GM13976 (cell line): ENCODE measurements around the gene CHSY1.
A peak's percentile ranks its signal among the peaks of the same experiment; 100 is the strongest.

ENCODE experiments used
- DNase-seq: peaks from one replicate; pipeline ENCODE4 v3.0.0; 2012; ENCODE audit warnings: low spot score
- in situ Hi-C: fragments of 300-500 bp; cut with MboI; formaldehyde crosslinking; loops from one replicate; pipeline ENCODE4 v1.12.0; 2022; ENCODE audit warnings: low sequenced_read_pairs, mixed read lengths, inconsistent platforms; ENCODE audit not compliant: unreplicated experiment
- TF ChIP-seq, protein P1 (sequence below): IDR thresholded peaks from 2 replicates; pipeline ENCODE4 v1.5.1; 2012; ENCODE audit warnings: borderline replicate concordance, mild to moderate bottlenecking; ENCODE audit not compliant: insufficient read depth; ENCODE audit errors: extremely low read depth, missing control alignments, control extremely low read depth

CHSY1 gene, protein sequence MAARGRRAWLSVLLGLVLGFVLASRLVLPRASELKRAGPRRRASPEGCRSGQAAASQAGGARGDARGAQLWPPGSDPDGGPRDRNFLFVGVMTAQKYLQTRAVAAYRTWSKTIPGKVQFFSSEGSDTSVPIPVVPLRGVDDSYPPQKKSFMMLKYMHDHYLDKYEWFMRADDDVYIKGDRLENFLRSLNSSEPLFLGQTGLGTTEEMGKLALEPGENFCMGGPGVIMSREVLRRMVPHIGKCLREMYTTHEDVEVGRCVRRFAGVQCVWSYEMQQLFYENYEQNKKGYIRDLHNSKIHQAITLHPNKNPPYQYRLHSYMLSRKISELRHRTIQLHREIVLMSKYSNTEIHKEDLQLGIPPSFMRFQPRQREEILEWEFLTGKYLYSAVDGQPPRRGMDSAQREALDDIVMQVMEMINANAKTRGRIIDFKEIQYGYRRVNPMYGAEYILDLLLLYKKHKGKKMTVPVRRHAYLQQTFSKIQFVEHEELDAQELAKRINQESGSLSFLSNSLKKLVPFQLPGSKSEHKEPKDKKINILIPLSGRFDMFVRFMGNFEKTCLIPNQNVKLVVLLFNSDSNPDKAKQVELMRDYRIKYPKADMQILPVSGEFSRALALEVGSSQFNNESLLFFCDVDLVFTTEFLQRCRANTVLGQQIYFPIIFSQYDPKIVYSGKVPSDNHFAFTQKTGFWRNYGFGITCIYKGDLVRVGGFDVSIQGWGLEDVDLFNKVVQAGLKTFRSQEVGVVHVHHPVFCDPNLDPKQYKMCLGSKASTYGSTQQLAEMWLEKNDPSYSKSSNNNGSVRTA

DNA sequence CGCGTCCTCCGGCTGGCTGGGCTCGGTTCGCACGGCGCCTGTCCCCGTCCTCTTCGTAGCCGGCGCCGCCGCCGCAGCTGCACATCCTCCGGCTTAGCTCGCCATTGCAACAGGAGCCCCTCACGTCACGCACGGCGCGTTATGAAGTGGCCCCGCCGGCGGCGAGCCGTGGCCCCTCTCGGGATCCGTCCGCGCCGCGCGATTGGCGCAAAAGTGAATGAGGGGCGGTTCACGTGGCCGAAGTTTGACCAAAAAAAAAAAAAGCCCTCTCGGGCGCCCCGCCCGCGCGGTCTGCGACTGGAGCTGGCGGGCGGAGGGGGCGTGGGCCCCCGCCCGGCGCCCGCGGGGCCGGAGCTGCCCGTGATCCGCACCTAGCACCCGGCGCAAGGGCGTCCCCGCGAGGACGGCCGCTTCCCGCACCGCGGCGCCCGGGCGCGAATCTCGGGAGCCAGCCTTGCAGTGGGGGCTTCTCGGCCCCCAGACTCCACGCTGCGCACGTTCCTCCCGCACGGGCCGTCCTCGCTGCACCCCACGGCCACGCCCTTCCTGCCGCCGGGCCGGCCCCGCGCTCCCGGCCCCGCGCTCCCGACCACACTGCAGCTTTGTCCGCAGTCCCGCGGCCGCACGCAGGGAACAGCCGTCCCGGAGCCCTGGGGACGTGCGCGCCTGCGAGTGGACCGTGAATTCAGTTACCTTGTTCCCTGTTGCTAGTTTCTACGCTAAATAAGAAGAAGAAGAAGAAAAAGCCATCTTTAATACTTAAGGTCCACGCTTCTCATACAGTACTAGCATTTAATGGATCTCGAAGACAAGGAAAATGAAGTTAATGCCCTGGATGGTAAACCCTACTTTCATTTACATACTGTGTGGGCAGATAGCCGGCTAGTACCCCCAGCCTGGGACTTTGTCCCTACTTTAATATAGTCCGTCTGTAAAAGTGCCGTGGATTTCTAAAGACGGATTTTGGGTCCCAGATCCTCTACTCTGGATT lies at the start of gene CHSY1:
CHSY1 (minus strand) TSS at position 219 of the 991 bp plus-strand sequence. CDS start 592 bp downstream, outside the sequence.
- DNase-seq = peak; percentile 89
- in situ Hi-C loops = loop anchor here (10.0 to 25.0 kb wide), 2 partner anchors 347 to 615 kb away; no protein-coding TSS in a partner anchor
- TF ChIP-seq, protein P1, sequence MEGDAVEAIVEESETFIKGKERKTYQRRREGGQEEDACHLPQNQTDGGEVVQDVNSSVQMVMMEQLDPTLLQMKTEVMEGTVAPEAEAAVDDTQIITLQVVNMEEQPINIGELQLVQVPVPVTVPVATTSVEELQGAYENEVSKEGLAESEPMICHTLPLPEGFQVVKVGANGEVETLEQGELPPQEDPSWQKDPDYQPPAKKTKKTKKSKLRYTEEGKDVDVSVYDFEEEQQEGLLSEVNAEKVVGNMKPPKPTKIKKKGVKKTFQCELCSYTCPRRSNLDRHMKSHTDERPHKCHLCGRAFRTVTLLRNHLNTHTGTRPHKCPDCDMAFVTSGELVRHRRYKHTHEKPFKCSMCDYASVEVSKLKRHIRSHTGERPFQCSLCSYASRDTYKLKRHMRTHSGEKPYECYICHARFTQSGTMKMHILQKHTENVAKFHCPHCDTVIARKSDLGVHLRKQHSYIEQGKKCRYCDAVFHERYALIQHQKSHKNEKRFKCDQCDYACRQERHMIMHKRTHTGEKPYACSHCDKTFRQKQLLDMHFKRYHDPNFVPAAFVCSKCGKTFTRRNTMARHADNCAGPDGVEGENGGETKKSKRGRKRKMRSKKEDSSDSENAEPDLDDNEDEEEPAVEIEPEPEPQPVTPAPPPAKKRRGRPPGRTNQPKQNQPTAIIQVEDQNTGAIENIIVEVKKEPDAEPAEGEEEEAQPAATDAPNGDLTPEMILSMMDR = peak; percentile 49

DNA sequence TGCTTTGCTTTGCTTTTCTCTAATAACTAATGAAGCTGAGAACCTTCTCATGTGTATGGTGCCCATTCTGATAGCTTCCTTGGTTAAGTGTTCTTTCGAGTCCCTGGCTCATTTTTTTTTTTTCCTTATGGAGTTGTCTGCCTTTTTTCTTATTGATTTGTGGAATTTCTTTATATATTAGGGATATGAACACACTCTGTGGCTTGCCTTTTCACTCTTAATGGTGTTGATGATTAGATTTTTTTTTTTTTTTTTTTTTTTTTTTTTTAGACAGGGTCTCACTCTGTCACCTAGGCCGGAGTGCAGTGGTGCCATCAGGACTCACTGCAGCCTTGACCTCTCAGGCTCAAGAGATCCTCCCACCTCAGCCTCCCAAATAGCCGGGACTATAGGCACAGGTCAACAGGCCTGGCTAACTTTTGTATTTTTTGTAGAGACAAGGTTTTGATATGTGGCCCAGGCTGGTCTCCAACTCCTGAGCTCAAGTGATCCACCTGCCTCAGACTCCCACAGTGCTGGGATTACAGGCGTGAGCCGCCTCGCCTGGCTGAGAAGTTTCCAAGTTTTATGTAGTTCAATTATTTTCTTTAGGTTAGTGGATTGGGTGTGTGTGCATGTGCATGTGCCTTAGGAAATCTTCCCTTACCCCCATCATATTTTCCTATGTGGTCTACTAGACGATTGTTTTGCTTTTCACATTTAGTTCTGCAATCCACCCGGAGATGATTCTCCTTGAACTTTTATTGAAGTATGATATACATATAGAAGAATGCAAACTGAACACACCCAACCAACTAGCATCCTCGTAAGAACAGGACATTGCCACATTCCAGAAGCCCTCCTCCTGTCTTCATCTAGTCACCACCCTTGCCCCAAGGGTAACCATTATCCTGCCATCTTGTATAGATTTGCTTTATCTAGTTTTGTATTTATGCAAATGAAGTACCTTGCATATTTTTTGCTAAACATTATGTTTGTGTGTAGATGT lies 44.9 kb upstream of the CHSY1 start:
- in situ Hi-C loops = loop anchor here (10.0 kb wide), 1 partner anchor 198 kb away; no protein-coding TSS in a partner anchor
- no peak for DNase-seq
- TF ChIP-seq, protein P1 = no peak

DNA sequence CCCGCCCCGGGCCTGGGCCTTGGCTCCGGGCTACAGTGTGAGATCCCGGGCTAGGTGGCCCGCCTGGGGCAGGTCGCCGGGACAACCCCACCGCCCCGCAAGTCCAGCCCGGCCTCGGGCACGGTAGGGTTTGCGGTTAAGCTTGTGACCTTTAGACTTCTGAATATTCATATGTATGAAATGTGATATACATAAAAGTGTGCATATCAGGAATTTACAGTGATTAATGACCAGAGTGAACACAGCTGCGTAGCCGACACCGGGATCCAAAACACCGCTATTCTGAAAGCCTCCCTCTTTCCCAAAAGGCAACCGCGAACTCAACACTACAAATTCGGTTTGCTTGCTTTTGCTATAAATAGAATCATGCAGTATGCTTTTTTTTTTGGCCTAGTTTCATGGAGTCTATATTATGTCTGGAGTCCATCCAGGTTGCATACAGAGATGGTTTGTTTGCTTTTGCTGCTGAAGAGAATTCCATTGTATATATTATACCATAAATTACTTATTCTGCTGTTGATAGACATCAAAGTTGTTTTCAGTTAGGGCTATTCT lies 43.8 kb upstream of the CHSY1 start:
- no peak for DNase-seq
- TF ChIP-seq, protein P1 = no peak

DNA sequence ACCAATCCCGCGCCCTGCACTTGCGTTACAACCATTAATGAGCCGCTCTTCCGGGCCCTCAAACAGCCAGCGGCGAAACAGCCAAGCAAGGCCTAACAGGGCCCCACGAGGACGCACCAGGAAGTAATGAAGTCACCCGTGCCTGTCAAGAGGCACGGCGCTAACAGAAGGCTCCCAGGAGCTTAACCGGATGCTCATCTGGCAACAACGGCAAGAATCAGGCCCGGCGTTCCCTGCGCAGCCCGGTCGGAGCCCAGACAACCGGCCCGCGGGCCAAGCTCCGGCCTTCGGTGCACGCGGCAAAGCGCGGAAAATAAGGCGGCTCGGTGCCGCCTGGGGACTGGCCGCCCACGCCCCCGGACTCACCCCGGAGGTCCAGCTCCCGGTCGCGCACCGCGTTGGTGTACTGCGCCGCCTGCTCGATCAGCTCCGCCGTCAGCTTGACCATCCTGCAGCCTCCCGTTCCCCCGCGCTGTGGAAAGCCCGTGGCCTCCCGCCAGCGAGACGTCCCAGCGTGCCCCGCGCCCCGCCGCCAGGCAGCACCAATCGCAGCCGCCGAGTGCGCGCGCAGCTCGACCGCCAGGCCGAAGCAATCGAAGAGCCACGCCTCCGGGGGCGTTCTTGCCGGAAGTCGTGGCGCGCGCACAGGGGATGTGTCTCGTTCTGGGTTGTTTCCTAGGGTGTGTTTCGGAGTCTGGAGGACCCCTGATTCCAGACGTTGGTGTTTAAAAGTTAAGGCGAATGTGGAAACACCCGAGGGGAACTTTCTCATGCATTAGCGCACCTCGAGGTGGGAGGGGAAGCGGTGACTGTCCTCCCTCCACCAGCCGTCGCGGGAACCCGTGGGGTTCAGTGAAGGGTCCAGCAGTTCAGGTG lies 43.1 kb upstream of the CHSY1 start, which contains the start of gene SNRPA1:
SNRPA1 (minus strand) TSS at position 518 of the 876 bp plus-strand sequence; CDS start at position 448, 70 bp downstream.
- in situ Hi-C loops = loop anchor here (10.0 kb wide), 1 partner anchor 200 kb away; no protein-coding TSS in a partner anchor
- TF ChIP-seq, protein P1 = no peak
- peak; percentile 98 for DNase-seq

More for the DNA sequence above, 43.8 kb upstream of the CHSY1 start:
- in situ Hi-C loops = loop anchor here (10.0 kb wide), 1 partner anchor 199 kb away; no protein-coding TSS in a partner anchor
